ENCODE measurements around the gene ETV5. TPM values are rescaled to one million over a fixed set of nuclear protein-coding genes. Genes with fewer than 3 reads are reported as not detected.

The ETV5 gene
- polyA plus RNA-seq, 3 donors = 0.07 to 1.2 (median 0.88) TPM

DNA sequence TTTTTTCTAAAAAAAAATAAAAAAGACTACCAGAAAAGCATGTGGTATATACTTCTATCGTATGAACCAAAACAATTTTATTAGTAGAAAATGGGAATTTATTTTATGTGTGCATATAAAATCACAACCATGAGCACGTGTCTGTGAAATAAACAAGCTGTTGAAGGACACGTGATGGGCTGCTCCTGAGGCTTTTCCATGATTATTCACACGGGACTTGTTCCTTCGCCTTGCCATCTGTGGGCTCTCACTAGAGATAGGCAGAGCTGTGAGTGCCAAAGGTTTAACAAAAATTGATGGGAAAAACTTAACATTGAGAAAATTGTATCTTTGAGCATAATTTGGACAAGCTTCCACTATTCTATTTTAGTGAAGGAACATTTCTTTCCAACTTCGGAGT, 12.4 kb upstream of the ETV5 start:
- Histone ChIP-seq H2AFZ (ENCODE audit: insufficient read depth, low read depth, low read length, poor library complexity, severe bottlenecking) (no peak overlapping the region), H3K79me2 (ENCODE audit: insufficient read depth, low read length) (no peaks in the 10 kb centered on the region), H3K4me1 (ENCODE audit: control insufficient read depth in 1 of 2, insufficient read depth in 2 of 2, low read length in 2 of 2) (no peaks in the 10 kb centered on the region), H3K36me3 (replicated peaks in 1 of 2; ENCODE audit: control insufficient read depth in 1 of 2, insufficient read depth in 2 of 2, low read length in 2 of 2) (no peaks in the 10 kb centered on the region), H3K4me3 (replicated peaks in 1 of 3; ENCODE audit: low read depth in 2 of 3, low read length in 3 of 3) (no peak overlapping the region), H3K4me2 (replicated peaks; ENCODE audit: extremely low read depth, low read length, poor library complexity, severe bottlenecking) (no peak overlapping the region), H3K9ac (ENCODE audit: insufficient read depth, low read length, poor library complexity, severe bottlenecking) (no peak overlapping the region), H3K9me3 (replicated peaks in 1 of 2; ENCODE audit: control insufficient read depth in 1 of 2, insufficient read depth in 1 of 2, low read length in 2 of 2) (no peaks in the 10 kb centered on the region), H4K20me1 (ENCODE audit: insufficient read depth, low read length) (no peaks in the 10 kb centered on the region), H3K27me3 (ENCODE audit: control insufficient read depth in 2 of 2, insufficient read depth in 2 of 2, low read length in 2 of 2) (peaks cover 0 to 3% of the 10 kb centered on the region in 2 donors), H3K27ac (ENCODE audit: low read depth in 1 of 2, low read length in 2 of 2) (no peak overlapping the region)
- no peak overlapping the region for H3K27ac Mint-ChIP-seq
- H3K4me1 Mint-ChIP-seq = no peaks in the 10 kb centered on the region
- intact Hi-C loops (cut with micrococcal nuclease) = no loop called here
- H3K36me3 Mint-ChIP-seq = peaks cover 0 to 7% of the 10 kb centered on the region in 2 donors
- peaks cover 4 to 15% (median 6%) of the 10 kb centered on the region in 3 donors for H3K27me3 Mint-ChIP-seq (ENCODE audit: low read depth in 3 of 3)
- WGBS (ENCODE audit: insufficient coverage) = 100% methylated on average over 3 of the region's 6 CpGs
- no peak for DNase-seq
- TF ChIP-seq, protein P1, sequence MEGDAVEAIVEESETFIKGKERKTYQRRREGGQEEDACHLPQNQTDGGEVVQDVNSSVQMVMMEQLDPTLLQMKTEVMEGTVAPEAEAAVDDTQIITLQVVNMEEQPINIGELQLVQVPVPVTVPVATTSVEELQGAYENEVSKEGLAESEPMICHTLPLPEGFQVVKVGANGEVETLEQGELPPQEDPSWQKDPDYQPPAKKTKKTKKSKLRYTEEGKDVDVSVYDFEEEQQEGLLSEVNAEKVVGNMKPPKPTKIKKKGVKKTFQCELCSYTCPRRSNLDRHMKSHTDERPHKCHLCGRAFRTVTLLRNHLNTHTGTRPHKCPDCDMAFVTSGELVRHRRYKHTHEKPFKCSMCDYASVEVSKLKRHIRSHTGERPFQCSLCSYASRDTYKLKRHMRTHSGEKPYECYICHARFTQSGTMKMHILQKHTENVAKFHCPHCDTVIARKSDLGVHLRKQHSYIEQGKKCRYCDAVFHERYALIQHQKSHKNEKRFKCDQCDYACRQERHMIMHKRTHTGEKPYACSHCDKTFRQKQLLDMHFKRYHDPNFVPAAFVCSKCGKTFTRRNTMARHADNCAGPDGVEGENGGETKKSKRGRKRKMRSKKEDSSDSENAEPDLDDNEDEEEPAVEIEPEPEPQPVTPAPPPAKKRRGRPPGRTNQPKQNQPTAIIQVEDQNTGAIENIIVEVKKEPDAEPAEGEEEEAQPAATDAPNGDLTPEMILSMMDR (IDR thresholded peaks at IDR 0.05) = no peak
- peaks cover 0 to 1% (median 0%) of the 10 kb centered on the region in 7 donors for H3K9me3 Mint-ChIP-seq
- H3K4me3 Mint-ChIP-seq = no peak overlapping the region

DNA sequence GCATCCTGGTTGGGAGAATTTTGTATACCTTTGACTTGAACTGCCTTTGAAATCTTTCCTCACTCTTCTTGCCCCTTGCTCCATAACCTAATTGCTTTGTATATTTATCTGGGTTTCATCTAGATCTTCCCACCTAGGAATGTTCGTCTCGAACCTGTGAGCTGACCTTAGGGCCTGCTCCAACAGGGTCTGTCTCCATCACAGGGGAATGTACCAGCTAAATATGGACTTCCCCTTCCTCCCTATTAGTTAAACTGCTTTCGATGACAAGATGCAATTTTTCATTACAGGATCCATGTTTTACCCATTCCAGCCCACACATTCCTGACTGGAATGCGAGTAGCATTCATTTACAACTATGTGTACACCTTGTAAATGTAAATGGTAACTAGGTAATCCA, 10.6 kb upstream of the ETV5 start:
- peaks cover 18 to 25% (median 19%) of the 10 kb centered on the region in 3 donors for H3K27me3 Mint-ChIP-seq (ENCODE audit: low read depth in 3 of 3)
- Histone ChIP-seq H3K79me2 (ENCODE audit: insufficient read depth, low read length) (no peaks in the 10 kb centered on the region), H3K9me3 (replicated peaks in 1 of 2; ENCODE audit: control insufficient read depth in 1 of 2, insufficient read depth in 1 of 2, low read length in 2 of 2) (no peaks in the 10 kb centered on the region), H4K20me1 (ENCODE audit: insufficient read depth, low read length) (no peaks in the 10 kb centered on the region), H3K27ac (ENCODE audit: low read depth in 1 of 2, low read length in 2 of 2) (no peak overlapping the region), H3K27me3 (ENCODE audit: control insufficient read depth in 2 of 2, insufficient read depth in 2 of 2, low read length in 2 of 2) (peaks cover 0 to 8% of the 10 kb centered on the region in 2 donors), H2AFZ (ENCODE audit: insufficient read depth, low read depth, low read length, poor library complexity, severe bottlenecking) (no peak overlapping the region), H3K4me3 (replicated peaks in 1 of 3; ENCODE audit: low read depth in 2 of 3, low read length in 3 of 3) (no peak overlapping the region), H3K4me1 (ENCODE audit: control insufficient read depth in 1 of 2, insufficient read depth in 2 of 2, low read length in 2 of 2) (no peaks in the 10 kb centered on the region), H3K36me3 (replicated peaks in 1 of 2; ENCODE audit: control insufficient read depth in 1 of 2, insufficient read depth in 2 of 2, low read length in 2 of 2) (no peaks in the 10 kb centered on the region), H3K9ac (ENCODE audit: insufficient read depth, low read length, poor library complexity, severe bottlenecking) (no peak overlapping the region), H3K4me2 (replicated peaks; ENCODE audit: extremely low read depth, low read length, poor library complexity, severe bottlenecking) (no peak overlapping the region)
- H3K27ac Mint-ChIP-seq = no peak overlapping the region
- peaks cover 0 to 3% of the 10 kb centered on the region in 2 donors for H3K36me3 Mint-ChIP-seq
- H3K4me3 Mint-ChIP-seq = no peak overlapping the region
- 92% methylated on average over 2 of the region's 4 CpGs for WGBS (ENCODE audit: insufficient coverage)
- intact Hi-C loops (cut with micrococcal nuclease) = loop anchor here in 1 of 2 donors (5.0 kb wide), 1 partner anchor 33 kb away; no protein-coding TSS in a partner anchor
- H3K4me1 Mint-ChIP-seq = peaks cover 2% of the 10 kb centered on the region
- no peak for DNase-seq
- TF ChIP-seq, protein P1 (IDR thresholded peaks at IDR 0.05) = no peak
- H3K9me3 Mint-ChIP-seq = no peaks in the 10 kb centered on the region

Data from CD14-positive monocyte (primary cell).